HG03039 (cell line): ENCODE results near the gene WAPL.

Source experiments
- ATAC-seq: cut with Tn5 transposase; IDR thresholded peaks from one replicate; pipeline ENCODE4 v1.9.1; 2021; ENCODE audit warnings: mild to moderate bottlenecking, moderate library complexity; ENCODE audit not compliant: unreplicated experiment

The WAPL gene

DNA sequence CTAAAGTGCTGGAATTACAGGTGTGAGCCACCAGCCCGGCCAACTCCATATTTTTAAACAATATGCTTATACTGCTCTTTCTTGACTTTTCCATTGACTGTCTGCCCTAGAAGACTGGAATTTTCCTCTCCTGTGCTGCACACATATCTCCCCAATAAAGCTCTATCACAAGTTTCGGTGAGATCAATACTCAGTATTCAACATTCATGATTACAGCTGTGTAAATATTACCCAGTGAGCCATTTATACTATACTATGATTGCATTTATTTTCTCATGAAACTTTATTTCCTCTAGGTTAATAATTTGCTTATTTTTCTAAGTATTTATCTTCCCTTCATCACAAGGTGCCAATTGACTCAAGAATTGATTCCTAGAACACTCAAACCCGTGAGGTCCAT, 106.5 kb downstream of the WAPL start:
- ATAC-seq: no peak

DNA sequence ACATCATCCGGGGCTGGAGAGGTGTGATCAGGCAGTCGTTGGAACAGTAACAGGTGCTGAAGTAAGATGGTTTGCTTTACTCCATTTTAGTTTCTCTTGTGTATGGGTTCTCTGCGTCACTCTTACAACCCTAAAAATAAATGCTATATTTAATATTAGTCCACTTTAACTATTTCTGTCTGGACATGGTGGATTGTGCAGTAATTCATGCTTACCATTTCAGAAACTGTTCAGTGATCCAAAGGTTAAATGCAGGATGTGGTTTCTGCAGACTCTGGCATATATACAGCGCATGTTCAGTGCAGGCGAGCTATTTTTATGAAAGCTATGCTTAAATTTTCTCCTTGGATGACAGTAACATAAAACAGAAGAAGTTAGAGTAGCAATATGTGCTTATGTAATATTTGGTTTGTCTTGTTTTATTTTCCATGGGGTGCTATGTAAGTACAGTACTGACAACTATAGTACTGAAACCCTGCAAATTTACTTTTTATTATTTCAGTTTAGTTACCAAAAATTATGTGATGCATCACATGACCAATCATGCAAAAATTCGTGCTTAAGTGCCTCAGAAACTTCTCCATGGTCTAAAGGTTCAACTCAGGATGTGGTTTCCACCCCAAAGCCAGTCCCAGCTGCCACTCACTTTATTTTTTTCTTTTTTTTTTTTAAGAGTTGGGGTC, 108.4 kb downstream of the WAPL start:
- ATAC-seq: peak; percentile 61

DNA sequence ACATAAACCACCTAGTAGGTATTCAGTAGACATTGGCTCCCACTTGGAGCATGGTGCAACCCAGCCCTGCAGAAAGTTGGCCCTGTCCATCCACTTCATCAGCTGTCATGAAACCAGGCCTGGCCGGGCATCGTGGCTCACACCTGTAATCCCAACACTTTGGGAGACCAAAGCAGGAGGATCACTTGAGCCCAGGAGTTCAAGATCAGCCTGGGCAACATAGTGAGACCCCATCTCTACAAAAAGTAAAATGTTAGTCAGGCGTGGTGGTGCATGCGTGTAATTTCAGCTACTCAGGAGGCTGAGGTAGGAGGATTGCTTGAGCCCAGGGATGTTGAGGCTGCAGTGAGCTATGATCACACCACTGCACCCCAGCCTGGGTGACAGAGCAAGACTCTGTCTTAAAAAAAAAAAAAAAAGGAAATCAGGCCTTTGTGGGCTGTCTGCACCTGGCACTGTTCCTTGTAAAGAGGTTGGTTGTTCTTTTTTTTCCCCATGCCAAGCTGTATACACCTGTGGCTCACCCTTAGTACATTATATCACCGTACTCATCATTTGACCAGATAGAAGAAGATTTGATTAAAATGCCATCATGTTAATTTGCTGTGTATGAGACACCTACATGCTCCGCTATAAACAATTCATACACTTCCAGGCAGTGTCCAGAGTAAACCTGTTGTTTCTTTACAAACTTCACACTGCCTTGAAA, 109.6 kb downstream of the WAPL start:
- ATAC-seq: peak; percentile 10

DNA sequence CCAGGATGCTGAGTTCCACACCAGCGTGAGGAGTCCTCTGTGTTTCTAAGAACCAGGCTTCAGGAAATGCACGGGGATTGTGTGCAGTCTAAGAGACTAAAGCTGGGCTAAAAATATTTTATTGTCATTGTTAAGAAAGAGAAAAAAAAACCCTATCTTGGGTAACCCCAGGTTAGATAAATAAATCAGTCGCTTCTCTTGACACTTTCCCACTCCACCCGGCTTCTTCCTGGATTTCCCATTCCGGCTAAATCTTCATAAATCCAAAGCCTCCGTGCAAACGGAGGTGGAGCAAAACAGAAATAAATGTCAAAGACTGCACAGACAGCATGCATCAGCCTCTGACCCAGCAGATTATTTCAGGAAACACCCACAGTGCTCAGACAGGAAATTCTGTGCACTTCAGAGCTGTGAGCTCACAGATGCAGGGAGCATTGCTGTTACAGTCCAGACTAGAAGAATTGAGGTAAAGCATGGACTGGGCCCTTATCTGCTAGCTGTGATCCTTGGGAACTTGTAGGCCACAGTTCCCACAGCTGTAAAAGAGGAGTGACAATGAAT, 110.2 kb downstream of the WAPL start:
- peak; percentile 63 for ATAC-seq

DNA sequence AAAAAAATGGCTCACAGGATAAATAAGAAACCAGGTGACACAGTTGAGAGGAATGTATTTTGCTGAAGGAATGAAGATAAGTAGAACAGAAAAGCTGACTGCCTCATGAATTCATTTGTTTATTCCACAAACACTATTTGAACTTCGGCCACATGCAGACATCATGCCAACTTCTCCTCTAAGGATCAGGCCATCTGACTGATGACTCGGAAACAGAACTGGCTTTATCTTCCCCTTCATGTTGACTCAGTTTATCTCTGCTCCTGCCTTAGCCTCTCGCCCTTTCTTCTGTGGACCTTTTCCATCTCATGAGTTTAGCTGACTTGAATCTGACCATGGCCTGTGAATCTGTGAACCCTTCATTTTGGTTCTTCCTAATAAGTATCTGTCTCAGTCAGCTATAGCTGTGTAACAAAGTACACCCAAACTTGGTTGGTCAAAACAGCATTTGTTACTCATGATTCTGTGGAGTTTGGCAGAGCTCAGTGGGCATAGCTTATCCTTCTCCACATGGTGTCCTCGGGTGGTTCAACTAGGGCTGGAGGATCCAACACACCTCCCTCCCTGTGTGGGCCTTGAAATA, 111.0 kb downstream of the WAPL start:
- ATAC-seq: no peak

DNA sequence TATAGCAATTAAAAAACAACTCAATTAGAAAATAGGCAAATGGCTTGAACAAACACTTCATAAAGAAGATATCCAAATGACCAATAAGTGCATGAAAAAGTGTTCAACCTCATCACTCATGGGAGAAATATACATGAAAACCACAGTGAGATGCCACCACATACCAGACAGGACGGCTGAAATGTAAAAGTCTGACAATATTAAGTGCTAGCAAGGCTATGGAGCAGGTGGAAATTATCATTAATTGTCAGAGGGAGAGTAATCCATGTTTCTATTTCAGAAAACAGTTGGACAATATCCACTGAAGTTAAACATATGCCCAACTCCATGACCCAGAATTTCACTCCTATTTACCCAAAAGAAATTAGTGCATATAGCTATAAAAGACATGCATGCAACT, 112.4 kb downstream of the WAPL start:
- ATAC-seq: no peak

DNA sequence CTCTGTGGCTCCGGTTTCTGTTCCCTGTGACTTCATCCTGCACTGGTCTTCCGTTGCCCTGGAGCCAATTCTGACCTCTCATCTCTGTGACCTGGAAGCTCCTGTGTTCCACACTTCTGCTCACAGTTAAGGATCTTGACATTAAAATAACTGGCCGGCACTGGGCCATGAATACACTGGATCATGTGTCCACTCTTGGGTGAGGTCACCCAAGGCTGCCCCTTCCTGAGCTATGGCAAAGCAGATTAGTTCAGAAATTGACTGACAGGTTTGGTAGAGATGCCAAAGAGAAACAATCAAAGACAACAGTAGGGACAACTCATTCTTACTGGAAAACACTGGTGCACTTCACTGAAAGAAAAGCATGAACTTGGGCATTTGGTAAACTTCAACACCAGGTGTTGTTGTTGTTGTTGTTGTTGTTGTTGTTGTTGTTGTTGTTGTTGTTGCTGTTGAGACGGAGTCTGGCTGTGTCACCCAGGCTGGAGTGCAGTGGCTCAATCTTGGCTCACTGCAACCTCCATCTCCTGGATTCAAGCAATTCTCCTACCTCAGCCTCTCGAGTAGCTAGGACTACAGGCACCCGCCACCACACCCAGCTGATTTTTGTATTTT, 118.3 kb downstream of the WAPL start:
- ATAC-seq: no peak

DNA sequence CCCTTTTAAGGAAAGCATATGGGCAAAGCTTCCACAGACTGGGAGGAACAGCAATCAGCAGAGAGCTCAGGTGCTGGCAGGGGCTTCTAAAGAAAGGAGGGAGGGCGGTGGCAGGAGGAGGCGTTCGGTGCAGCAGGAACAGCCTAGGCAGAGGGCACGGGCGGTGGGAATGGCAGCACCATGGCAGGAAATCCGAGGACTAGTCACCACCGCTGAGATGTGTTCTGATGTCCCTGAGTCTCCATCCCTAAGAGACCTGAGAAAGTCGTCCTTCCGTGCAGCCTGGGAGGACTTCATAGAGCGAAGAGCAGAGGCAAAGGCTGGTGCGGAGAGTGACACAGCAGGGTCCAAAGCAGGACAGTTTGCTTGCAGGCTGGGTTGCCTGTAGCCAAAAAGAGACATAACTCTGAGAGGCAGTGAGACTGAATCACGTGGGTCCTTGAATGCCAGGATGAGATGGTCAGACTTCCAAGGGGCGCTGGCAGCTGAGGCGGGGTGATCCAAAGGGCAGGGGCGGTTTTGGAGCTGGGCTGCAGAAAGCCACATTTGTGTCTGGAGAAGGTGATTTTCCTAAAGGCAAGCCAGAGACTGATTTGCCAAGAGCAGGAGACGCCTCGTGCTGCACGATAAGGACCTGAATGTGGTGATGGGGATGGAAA, 119.2 kb downstream of the WAPL start:
- ATAC-seq: no peak

DNA sequence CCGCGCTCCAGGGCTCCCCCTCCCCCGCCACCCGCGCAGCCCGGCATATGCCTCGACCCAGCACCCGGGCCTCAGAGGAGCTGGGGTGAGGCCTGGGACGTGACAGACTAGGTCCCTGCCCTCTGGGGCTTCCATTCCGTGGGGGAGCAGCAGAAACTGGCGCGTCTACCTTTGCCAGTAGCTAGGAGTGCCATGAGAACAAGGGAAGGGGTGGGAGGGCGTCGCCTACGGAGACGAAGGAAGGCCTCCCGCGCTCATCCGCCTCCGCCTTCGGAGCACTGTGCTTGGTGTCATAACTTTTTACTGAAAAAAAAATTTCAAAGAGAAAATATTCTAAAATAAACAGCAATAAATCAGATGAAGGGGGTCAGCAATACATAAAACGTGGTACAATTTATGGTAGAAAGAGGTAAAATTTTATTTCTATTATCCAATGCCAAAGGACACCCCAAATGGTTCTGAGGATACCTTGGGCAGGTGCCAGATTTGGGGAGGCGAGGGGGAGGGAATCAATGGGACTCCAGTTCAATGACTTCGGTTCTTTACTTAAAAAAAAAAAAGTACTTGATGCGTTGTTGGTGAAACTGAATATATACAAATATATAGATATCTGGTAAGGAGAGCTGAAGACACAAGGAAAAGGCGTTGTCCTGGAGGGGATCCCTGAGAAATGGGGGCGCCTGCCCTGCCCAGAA, 119.9 kb downstream of the WAPL start:
- ATAC-seq: no peak

DNA sequence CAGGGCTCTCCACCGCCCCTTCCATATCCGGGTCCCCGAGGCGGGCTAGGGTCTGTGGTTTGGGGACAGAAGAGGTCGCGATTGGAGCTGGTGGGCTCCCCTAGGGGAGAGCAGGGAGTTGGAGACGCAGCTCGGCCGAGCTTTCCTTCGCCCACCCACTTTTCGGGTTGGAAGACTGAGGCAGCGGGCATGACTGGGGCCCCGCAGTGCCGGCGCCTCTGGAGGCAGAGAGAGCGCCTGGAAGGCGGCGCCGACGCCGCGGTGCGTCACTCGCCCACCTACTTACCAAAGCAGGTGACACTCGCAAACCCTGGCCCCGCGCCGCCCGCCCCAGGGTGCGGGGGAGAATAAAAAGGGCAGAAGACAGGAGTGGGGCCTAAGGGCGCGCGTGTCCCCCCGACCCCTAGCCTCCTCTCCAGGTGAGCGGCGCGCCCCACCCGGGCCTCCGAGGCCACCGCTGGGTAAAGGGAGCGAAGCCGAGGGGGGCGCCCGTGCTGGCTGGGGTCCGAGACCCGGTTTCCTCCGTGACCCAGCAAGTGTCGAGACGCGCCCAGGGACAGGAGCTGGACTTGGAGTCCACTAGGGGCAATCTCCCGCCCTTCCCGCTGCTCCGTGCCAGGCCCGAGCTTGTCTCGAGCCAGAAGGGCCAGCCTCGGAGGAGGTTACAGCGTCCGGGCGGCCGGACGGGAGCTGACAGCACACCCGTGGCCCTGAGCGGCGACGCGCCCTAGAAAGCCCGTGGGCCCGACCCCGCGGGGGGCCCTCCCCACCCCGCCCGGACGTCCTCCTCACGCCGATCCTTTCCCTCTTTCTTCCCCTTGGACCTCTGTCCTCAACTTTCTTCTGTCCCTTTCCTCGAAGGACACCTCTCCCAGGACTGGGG, 120.6 kb downstream of the WAPL start:
- peak; percentile 36 for ATAC-seq

DNA sequence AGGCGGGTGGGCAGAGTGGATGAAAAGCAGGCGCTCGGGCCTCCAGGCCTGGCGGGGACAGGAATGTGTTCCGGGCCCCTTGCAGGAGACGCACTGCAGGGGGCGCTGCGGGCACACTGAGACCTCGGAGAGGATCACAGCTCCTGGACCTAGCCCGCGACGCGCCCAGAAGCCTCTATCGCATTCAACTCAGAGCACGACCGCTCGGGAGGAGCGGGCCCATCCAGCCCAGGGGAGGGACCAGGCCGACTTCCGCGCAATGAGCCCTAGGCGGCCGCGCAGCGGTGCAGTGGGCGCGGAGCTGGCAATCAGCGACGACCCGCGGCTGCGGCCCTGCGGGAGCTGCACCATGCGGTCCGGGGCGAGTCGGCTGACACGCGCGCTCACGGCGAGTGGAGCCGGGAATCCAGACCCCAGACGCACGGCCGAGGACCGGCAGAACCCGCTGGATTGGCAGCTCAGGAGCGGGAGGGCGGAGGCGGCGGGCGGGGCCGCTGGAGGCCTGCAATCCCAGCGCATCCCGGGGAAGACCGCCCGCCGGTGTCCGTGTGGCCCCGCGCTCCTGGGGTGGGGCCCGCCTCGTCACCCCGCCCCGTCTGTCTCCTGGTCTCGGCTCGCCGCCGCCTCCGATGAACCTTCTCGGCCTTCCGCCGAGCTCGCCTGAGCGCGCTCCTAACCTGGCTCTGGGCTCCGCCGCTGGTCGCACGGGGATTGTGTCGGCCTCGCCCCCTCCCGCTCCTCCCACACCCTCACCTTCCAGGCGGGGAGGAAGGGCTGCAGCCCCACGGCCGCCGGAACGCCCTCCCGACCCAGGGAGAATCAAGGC, 121.5 kb downstream of the WAPL start:
- peak; percentile 84 for ATAC-seq

DNA sequence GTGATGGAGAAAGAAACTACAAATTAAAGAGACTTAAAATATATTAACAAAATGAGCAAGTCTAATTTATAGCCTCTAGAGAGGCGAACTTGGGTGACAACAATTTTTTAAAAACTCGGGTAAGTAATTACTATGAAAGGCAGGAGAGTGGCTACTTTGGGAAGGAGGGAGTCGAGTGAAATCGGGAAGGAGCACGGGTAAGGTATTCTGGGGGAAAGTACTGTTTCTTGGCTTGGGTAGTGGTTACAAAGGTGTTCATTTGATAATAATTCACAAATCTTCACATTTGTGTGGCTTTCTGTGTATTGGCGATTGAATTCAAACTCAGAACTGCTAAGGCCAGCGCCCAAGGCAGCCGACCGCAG, 122.1 kb downstream of the WAPL start:
- ATAC-seq: no peak

DNA sequence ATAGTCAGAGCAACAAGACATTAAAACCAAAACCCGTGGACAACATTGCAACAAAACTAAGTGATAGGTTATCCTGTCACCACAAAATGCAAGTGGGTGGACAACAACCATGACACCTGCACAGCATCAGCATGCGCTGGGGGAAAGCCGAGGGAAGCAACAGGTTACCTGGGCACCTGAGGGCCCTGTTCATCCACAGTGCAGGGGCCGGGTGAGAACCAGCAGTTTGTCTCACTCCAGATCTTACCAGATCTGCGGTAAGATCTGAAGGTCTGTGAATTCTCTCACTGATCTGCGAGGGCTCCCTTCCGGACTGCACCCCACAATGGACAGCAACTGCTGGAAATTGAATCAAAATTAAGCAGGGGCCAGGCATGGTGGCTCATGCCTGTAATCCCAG, 124.5 kb downstream of the WAPL start:
- ATAC-seq: no peak

DNA sequence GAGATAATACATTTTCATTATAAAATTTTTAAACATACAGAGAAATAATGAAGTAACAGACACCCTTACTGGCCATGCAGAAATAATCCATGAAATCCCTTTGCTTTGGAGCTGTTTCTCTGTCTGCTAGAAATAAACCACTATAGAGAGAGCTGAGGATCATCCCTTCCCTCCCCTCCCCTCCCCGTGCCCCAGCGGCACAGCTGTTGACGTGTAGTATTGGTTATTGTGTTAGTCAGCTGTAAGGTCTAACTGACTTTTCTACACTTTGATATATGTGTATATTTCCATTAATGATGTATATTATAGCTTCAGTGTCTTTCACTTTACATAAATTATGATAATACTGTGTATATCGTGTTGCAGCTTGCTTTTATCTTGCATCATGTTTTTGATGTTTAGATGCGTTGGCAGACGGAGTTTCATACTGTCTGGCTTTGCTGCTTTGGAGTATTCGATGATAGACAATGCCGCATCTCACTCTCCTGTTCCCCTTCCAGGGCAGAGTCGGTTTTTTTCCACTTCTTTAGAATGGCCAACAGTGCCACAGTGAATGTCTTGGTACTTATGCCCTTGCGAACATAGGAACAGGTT, 127.6 kb downstream of the WAPL start:
- no peak for ATAC-seq

DNA sequence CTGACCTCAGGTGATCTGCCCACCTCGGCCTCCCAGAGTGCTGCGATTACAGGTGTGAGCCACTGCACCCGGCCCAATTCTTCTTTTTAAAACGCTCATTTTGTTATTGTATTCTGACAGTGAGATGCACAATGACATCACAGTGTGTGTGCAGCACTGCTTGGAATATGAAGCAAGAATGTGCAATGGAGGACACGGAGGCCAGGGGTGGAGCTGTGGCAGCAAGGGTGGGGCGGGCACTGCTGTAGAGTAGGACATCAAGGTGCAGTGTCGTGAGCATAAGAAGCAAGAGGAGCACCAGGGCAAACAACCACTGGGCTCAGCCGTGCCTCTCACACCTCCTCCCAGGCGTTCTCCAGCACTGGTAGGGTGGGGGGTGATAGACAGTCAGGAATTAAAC, 128.2 kb downstream of the WAPL start:
- ATAC-seq: no peak

DNA sequence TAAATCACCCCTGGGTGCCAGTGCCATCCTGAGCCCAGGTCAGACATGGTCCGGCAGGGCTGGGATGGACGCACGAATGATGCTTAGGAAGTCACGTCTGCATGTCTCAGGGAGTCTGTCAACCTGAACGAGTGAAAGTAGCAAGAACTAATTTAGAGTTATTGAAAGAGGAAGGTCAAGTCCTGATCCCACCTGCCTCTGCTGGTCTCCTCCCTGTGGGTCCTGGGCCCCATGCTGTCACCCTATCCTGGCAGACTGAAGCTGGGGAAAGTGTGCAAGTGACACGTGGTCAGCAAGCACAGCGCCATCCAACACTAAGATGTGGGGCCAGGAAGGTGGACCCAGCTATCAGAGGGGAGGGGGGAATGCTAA, 128.9 kb downstream of the WAPL start:
- no peak for ATAC-seq

DNA sequence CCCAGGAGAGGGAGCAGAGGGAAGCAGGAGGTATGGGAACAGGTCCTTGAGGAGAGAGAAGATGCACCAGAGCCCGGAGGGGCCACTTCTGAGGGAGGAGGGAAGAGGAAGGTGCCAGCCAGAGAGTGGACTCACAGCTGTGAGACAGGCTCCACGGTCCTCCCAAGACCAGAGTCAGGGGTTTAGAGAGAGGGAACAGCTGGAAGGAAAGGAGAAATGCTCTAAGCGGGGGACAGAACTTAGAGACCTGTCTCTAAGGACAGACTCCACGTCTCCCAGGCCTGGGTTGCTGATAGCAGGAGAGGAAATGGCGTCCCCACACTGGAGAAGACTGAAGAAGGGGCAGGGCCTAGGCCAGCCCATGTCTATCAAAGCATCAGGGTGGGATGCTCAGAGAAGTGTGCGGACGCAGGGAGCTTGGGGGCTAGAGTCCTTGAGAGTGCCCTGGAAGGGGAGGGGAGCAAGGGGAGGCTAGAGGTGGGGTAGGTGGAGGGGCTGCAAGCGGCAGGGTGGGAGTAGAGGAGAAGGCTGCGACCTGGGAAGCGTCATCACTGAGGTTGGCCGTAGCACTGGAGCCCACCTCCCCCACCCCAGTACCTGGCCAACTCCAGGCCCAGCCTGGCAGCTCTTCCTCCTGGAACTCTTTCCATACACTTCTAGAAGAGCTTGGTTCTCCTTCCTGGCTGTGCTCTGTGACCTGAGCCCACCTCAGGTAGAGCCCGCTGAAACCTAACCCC, 129.4 kb downstream of the WAPL start:
- no peak for ATAC-seq
